ENCODE measurements around the gene STK26. TPM values are rescaled to one million over a fixed set of nuclear protein-coding genes. Genes with fewer than 3 reads are reported as not detected.

STK26 gene
- polyA plus RNA-seq, 1 donor from 2014 or later: 8.8 TPM

GRCh38 chrX:132040066-132040465, 17.0 kb downstream of the STK26 start:
- H3K4me3 ChIP-seq (ENCODE audit: low read length): no peak overlapping the region
- H4K20me1 ChIP-seq (ENCODE audit: insufficient read depth): no peaks in the 10 kb centered on the region
- TF ChIP-seq EZH2 (IDR thresholded peaks at IDR 0.05; ENCODE audit: borderline replicate concordance, insufficient read depth, low read length, poor library complexity, severe bottlenecking) (no peak), SMC3 (conservative IDR thresholded peaks at IDR 0.05; ENCODE audit: poor library complexity) (no peak), CTCF (IDR thresholded peaks at IDR 0.05; ENCODE audit: poor library complexity, severe bottlenecking) (no peak), EP300 (conservative IDR thresholded peaks at IDR 0.05; ENCODE audit: poor library complexity, severe bottlenecking) (no peak), POLR2AphosphoS5 (IDR thresholded peaks at IDR 0.05) (no peak), TAF1 (IDR thresholded peaks at IDR 0.05; ENCODE audit: low read depth) (no peak), REST (IDR thresholded peaks at IDR 0.05; ENCODE audit: borderline replicate concordance) (no peak), RAD21 (conservative IDR thresholded peaks at IDR 0.05) (no peak), MXI1 (conservative IDR thresholded peaks at IDR 0.05; ENCODE audit: poor library complexity, severe bottlenecking) (no peak)
- no peak overlapping the region for H3K4me2 ChIP-seq (ENCODE audit: low read length)
- no peak overlapping the region for H3K9ac ChIP-seq (ENCODE audit: low read length)
- no peak overlapping the region for H2AFZ ChIP-seq (ENCODE audit: low read depth, low read length)
- no peaks in the 10 kb centered on the region for H3K27me3 ChIP-seq (ENCODE audit: insufficient read depth, low read depth, low read length)
- peaks cover 6% of the 10 kb centered on the region for H3K79me2 ChIP-seq (replicated peaks; ENCODE audit: insufficient read depth, low read length)
- H3F3A ChIP-seq (ENCODE audit: insufficient read depth, low read length, poor library complexity, severe bottlenecking): no peaks in the 10 kb centered on the region
- H3K36me3 ChIP-seq (ENCODE audit: insufficient read depth, low read length): no peaks in the 10 kb centered on the region
- no peak overlapping the region for H3K27ac ChIP-seq (ENCODE audit: low read length)
- no peaks in the 10 kb centered on the region for H3K9me3 ChIP-seq (ENCODE audit: low read length)
- H3K9me2 ChIP-seq (ENCODE audit: insufficient read depth, low read length): no peaks in the 10 kb centered on the region

GRCh38 chrX:132041015-132041414, 17.9 kb downstream of the STK26 start:
- Histone ChIP-seq H3K27ac (ENCODE audit: low read length) (no peak overlapping the region), H3F3A (ENCODE audit: insufficient read depth, low read length, poor library complexity, severe bottlenecking) (no peaks in the 10 kb centered on the region), H3K4me2 (ENCODE audit: low read length) (no peak overlapping the region), H3K4me3 (ENCODE audit: low read length) (no peak overlapping the region), H3K9ac (ENCODE audit: low read length) (no peak overlapping the region), H3K27me3 (ENCODE audit: insufficient read depth, low read depth, low read length) (no peaks in the 10 kb centered on the region), H2AFZ (ENCODE audit: low read depth, low read length) (no peak overlapping the region), H3K36me3 (ENCODE audit: insufficient read depth, low read length) (no peaks in the 10 kb centered on the region), H3K9me2 (ENCODE audit: insufficient read depth, low read length) (no peaks in the 10 kb centered on the region), H4K20me1 (ENCODE audit: insufficient read depth) (no peaks in the 10 kb centered on the region), H3K79me2 (replicated peaks; ENCODE audit: insufficient read depth, low read length) (peaks cover 6% of the 10 kb centered on the region), H3K9me3 (ENCODE audit: low read length) (no peaks in the 10 kb centered on the region)
- TF ChIP-seq EP300 (conservative IDR thresholded peaks at IDR 0.05; ENCODE audit: poor library complexity, severe bottlenecking): no peak
- TF ChIP-seq CTCF (IDR thresholded peaks at IDR 0.05; ENCODE audit: poor library complexity, severe bottlenecking): no peak
- TF ChIP-seq REST (IDR thresholded peaks at IDR 0.05; ENCODE audit: borderline replicate concordance): no peak
- no peak for TF ChIP-seq POLR2AphosphoS5 (IDR thresholded peaks at IDR 0.05)
- TF ChIP-seq TAF1 (IDR thresholded peaks at IDR 0.05; ENCODE audit: low read depth): no peak
- TF ChIP-seq RAD21 (conservative IDR thresholded peaks at IDR 0.05): no peak
- no peak for TF ChIP-seq SMC3 (conservative IDR thresholded peaks at IDR 0.05; ENCODE audit: poor library complexity)
- no peak for TF ChIP-seq EZH2 (IDR thresholded peaks at IDR 0.05; ENCODE audit: borderline replicate concordance, insufficient read depth, low read length, poor library complexity, severe bottlenecking)
- TF ChIP-seq MXI1 (conservative IDR thresholded peaks at IDR 0.05; ENCODE audit: poor library complexity, severe bottlenecking): no peak
